CD14-positive monocyte (primary cell): ENCODE measurements around the gene CACNA2D2. TPM values are rescaled to one million over a fixed set of nuclear protein-coding genes. Genes with fewer than 3 reads are reported as not detected.
A peak's percentile ranks its signal among the peaks of the same experiment; 100 is the strongest.

Experiments used
- DNase-seq, 3 donors: peaks; one replicate each; pipeline ENCODE4 v3.0.0-alpha.2; 2011 to 2022
- H2AFZ ChIP-seq: 2 replicates; pipeline ENCODE4 v1.6.0; 2012; ENCODE audit warnings: mild to moderate bottlenecking, low read depth, low read length, inconsistent platforms; ENCODE audit not compliant: insufficient read depth, poor library complexity, severe bottlenecking
- H3K27ac ChIP-seq, 2 donors: 1 replicate in 1 of 2; 2 replicates in 1 of 2; pipeline ENCODE4 v1.5.1; 2012 to 2013; ENCODE audit warnings: low read length in 2 of 2, control low read depth in 1 of 2, inconsistent platforms in 1 of 2, low read depth in 1 of 2, mild to moderate bottlenecking in 1 of 2
- H3K27me3 ChIP-seq, 2 donors: one replicate each; pipeline versions ENCODE4 v1.6.0 to v1.6.1; 2011 to 2013; ENCODE audit warnings: low read length in 2 of 2; ENCODE audit not compliant: control insufficient read depth in 2 of 2, insufficient read depth in 2 of 2
- H3K36me3 ChIP-seq, 2 donors: replicated peaks in 1 of 2; 1 replicate in 1 of 2; 2 replicates in 1 of 2; pipeline versions ENCODE4 v1.5.1 to v1.6.1; 2012 to 2013; ENCODE audit warnings: low read length in 2 of 2, control low read depth in 1 of 2, inconsistent platforms in 1 of 2, mild to moderate bottlenecking in 1 of 2; ENCODE audit not compliant: insufficient read depth in 2 of 2, control insufficient read depth in 1 of 2
- H3K4me1 ChIP-seq, 2 donors: 1 replicate in 1 of 2; 2 replicates in 1 of 2; pipeline versions ENCODE4 v1.5.1 to v1.6.1; 2012 to 2013; ENCODE audit warnings: low read length in 2 of 2, control low read depth in 1 of 2, inconsistent platforms in 1 of 2, mild to moderate bottlenecking in 1 of 2, moderate library complexity in 1 of 2; ENCODE audit not compliant: insufficient read depth in 2 of 2, control insufficient read depth in 1 of 2
- H3K4me2 ChIP-seq: replicated peaks from 2 replicates; pipeline ENCODE3; 2012; ENCODE audit warnings: low read length, moderate library complexity, mild to moderate bottlenecking; ENCODE audit not compliant: poor library complexity, severe bottlenecking; ENCODE audit errors: extremely low read depth
- H3K4me3 ChIP-seq, 3 experiments: fragments of 200-600 bp in 1 of 3; sonication (generic) in 1 of 3; replicated peaks in 1 of 3; 1 replicate in 2 of 3; 2 replicates in 1 of 3; pipeline ENCODE4 v1.5.1; 2011 to 2013; ENCODE audit warnings: low read length in 3 of 3, mild to moderate bottlenecking in 3 of 3, control low read depth in 2 of 3, low read depth in 2 of 3, inconsistent platforms in 1 of 3, moderate library complexity in 1 of 3
- H3K79me2 ChIP-seq: 2 replicates; pipeline ENCODE4 v1.6.0; 2012; ENCODE audit warnings: mild to moderate bottlenecking, control low read depth, inconsistent platforms, low read length, moderate library complexity; ENCODE audit not compliant: insufficient read depth
- H3K9ac ChIP-seq: 2 replicates; pipeline ENCODE4 v1.6.0; 2017; ENCODE audit warnings: low read length, mild to moderate bottlenecking; ENCODE audit not compliant: insufficient read depth, poor library complexity, severe bottlenecking
- H3K9me3 ChIP-seq, 2 donors: replicated peaks in 1 of 2; 1 replicate in 1 of 2; 2 replicates in 1 of 2; pipeline versions ENCODE4 v1.5.1 to v1.6.1; 2012 to 2013; ENCODE audit warnings: low read length in 2 of 2, control low read depth in 1 of 2; ENCODE audit not compliant: control insufficient read depth in 1 of 2, insufficient read depth in 1 of 2
- H4K20me1 ChIP-seq: 2 replicates; pipeline ENCODE4 v1.6.0; 2012; ENCODE audit warnings: mild to moderate bottlenecking, low read length, control low read depth, moderate library complexity; ENCODE audit not compliant: insufficient read depth
- H3K27ac Mint-ChIP-seq, 7 donors: one replicate each; pipeline ENCODE4 v1.8.0; 2020; ENCODE audit warnings: mild to moderate bottlenecking in 7 of 7, mixed read lengths in 7 of 7, moderate library complexity in 6 of 7, inconsistent platforms in 2 of 7
- H3K27me3 Mint-ChIP-seq, 3 donors: one replicate each; pipeline ENCODE4 v1.8.0; 2021 to 2022; ENCODE audit warnings: low read depth in 3 of 3, mild to moderate bottlenecking in 3 of 3, mixed read lengths in 3 of 3, moderate library complexity in 3 of 3, inconsistent platforms in 1 of 3
- H3K36me3 Mint-ChIP-seq, 2 donors: one replicate each; pipeline ENCODE4 v1.8.0; 2020; ENCODE audit warnings: mixed read lengths in 2 of 2, inconsistent platforms in 1 of 2, mild to moderate bottlenecking in 1 of 2
- H3K4me1 Mint-ChIP-seq: one replicate; pipeline ENCODE4 v1.8.0; 2020; ENCODE audit warnings: mild to moderate bottlenecking, mixed read lengths
- H3K4me3 Mint-ChIP-seq, 2 donors: one replicate each; pipeline ENCODE4 v1.8.0; 2020; ENCODE audit warnings: mild to moderate bottlenecking in 2 of 2, mixed read lengths in 2 of 2, moderate library complexity in 1 of 2
- H3K9me3 Mint-ChIP-seq, 7 donors: one replicate each; pipeline ENCODE4 v1.8.0; 2020 to 2022; ENCODE audit warnings: mixed read lengths in 7 of 7, mild to moderate bottlenecking in 6 of 7, moderate library complexity in 6 of 7, inconsistent platforms in 2 of 7
- WGBS: methylation state at CpG from one replicate; pipeline ENCODE4 v1.1.5; 2013; ENCODE audit warnings: missing lambda C conversion rate; ENCODE audit not compliant: insufficient coverage; 5-methylcytosine and 5-hydroxymethylcytosine counted together
- intact Hi-C, 2 donors: fragments of 100-400 bp; cut with micrococcal nuclease; formaldehyde crosslinking; loops; one replicate each; pipeline versions ENCODE4 v1.15.0 to v1.15.1; 2023
- polyA plus RNA-seq, 3 donors: library from polyadenylated mRNA; depleted of rRNA in 1 of 3; unstranded in 2 of 3; stranded (reverse) in 1 of 3; fragments of 300-500 nt in 2 of 3; fragments of >200 nt in 1 of 3; fragmentation: Illumina TruSeq in 2 of 3; gene quantifications; 1 replicate in 2 of 3; 2 replicates in 1 of 3; pipeline ENCODE4 v1.2.3, GENCODE V29; 2012 to 2021
- TF ChIP-seq, protein P1 (sequence below): fragments of 200-600 bp; IDR thresholded peaks from one replicate; pipeline ENCODE4 v1.8.0; 2022; ENCODE audit warnings: antibody characterized with exemption, mild to moderate bottlenecking

Gene CACNA2D2
- polyA plus RNA-seq, 3 donors = 0.09 to 0.16 TPM; not detected in 1

DNA sequence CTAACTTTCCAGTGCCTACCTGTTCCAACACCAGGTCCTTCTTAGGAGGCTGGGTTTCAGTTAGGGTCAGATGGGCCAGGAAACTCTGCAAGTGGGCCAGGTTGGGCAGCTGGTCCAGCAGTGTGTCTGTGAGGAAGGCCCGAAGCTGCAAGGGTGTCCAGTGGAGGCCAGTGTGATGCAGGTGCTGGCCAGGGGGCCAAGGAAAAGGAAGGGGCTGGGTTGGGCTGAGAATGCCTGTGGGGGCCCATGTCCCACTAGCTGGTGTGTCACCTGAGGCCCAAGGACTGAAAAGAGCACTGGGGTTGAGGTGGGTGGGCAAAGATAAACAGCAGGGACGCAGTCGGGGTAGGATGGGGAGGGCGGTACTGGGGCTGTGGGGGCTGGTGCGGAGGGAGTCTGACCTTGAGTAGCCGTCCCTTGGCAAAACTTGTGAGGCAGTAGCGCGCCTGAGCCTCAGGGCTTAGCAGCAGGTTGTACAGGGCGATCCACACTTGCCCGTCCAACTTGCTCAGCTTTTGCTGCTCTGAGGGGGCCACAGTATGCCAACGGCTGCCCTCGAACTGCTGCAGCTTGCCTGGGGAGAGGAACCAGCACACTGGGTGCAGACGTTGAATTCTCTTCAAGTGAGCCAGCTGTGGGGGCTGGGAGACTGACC, 161.3 kb downstream of the CACNA2D2 start:
- Mint-ChIP-seq H3K36me3 (peaks cover 5 to 7% of the 10 kb centered on the region in 2 donors), H3K4me3 (peak overlapping the region in 1 of 2 donors; percentile 88), H3K9me3 (no peaks in the 10 kb centered on the region), H3K27ac (peak overlapping the region in 2 of 7 donors; percentile 25 to 75), H3K4me1 (peaks cover 69% of the 10 kb centered on the region), H3K27me3 (no peaks in the 10 kb centered on the region)
- TF ChIP-seq, protein P1, sequence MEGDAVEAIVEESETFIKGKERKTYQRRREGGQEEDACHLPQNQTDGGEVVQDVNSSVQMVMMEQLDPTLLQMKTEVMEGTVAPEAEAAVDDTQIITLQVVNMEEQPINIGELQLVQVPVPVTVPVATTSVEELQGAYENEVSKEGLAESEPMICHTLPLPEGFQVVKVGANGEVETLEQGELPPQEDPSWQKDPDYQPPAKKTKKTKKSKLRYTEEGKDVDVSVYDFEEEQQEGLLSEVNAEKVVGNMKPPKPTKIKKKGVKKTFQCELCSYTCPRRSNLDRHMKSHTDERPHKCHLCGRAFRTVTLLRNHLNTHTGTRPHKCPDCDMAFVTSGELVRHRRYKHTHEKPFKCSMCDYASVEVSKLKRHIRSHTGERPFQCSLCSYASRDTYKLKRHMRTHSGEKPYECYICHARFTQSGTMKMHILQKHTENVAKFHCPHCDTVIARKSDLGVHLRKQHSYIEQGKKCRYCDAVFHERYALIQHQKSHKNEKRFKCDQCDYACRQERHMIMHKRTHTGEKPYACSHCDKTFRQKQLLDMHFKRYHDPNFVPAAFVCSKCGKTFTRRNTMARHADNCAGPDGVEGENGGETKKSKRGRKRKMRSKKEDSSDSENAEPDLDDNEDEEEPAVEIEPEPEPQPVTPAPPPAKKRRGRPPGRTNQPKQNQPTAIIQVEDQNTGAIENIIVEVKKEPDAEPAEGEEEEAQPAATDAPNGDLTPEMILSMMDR = no peak
- Histone ChIP-seq H2AFZ (no peak overlapping the region), H3K9me3 (no peaks in the 10 kb centered on the region), H3K4me3 (peak overlapping the region in 2 of 3 experiments; percentile 83 to 94), H3K9ac (peak overlapping the region; percentile 94), H3K79me2 (peaks cover 55% of the 10 kb centered on the region), H3K4me2 (peak overlapping the region; percentile 95), H3K27me3 (no peaks in the 10 kb centered on the region), H3K36me3 (no peaks in the 10 kb centered on the region), H4K20me1 (peaks cover 7% of the 10 kb centered on the region), H3K4me1 (peaks cover 58 to 91% of the 10 kb centered on the region in 2 donors), H3K27ac (peak overlapping the region; percentile 91 to 98)
- no peak for DNase-seq
- intact Hi-C loops = no loop called here
- 73% methylated on average over 13 of the region's 13 CpGs for WGBS

DNA sequence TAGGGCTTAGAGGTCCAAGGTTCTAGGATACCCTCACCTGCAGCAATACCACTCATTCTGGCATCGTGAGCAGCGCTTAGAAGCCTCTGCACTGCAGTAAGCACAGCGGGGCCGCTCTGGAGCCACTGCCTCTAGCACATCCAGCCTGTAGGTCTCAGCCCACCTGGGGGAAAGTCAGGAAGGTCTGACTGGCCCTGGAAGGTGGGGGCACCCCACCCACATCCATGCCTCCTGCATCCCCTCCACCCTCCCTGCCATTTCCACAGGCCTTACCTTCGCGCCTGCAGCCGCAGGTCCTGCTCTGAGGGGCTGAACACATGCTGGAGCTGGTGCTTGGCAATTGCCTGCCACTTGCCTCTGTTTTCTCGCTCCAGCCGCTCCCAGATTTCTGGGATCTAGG, 161.9 kb downstream of the CACNA2D2 start:
- TF ChIP-seq, protein P1 = no peak
- no peak for DNase-seq
- H3K4me3 ChIP-seq = peak overlapping the region; percentile 50 to 94 (median 83)
- Mint-ChIP-seq H3K9me3 (no peaks in the 10 kb centered on the region), H3K27me3 (no peaks in the 10 kb centered on the region), H3K36me3 (peaks cover 7 to 9% of the 10 kb centered on the region in 2 donors), H3K27ac (peak overlapping the region in 5 of 7 donors; percentile 91 to 96 (median 94)), H3K4me3 (peak overlapping the region; percentile 79 to 88), H3K4me1 (peaks cover 69% of the 10 kb centered on the region)
- H3K4me1 ChIP-seq = peaks cover 59 to 92% of the 10 kb centered on the region in 2 donors
- peaks cover 61% of the 10 kb centered on the region for H3K79me2 ChIP-seq
- intact Hi-C loops = no loop called here
- H3K27ac ChIP-seq = peak overlapping the region; percentile 91 to 98
- peaks cover 0 to 2% of the 10 kb centered on the region in 2 donors for H3K36me3 ChIP-seq
- WGBS = 95% methylated on average over 5 of the region's 9 CpGs
- H3K27me3 ChIP-seq = no peaks in the 10 kb centered on the region
- H4K20me1 ChIP-seq = peaks cover 13% of the 10 kb centered on the region
- H3K4me2 ChIP-seq = peak overlapping the region; percentile 95
- peak overlapping the region; percentile 77 for H2AFZ ChIP-seq
- no peaks in the 10 kb centered on the region for H3K9me3 ChIP-seq
- H3K9ac ChIP-seq = peak overlapping the region; percentile 94
